WTC11 (cell line): ENCODE measurements around the gene RBFA.

Source experiments
- FOXK1 ChIP-seq: sonication (generic); formaldehyde crosslinking; IDR thresholded peaks from 2 replicates; pipeline ENCODE4 v1.8.0; 2022; ENCODE audit warnings: mild to moderate bottlenecking, moderate library complexity, missing genetic modification reagents
- FOXP1 ChIP-seq: sonication (generic); formaldehyde crosslinking; IDR thresholded peaks from 2 replicates; pipeline ENCODE4 v1.8.0; 2022; ENCODE audit warnings: missing genetic modification reagents, mild to moderate bottlenecking, moderate library complexity, borderline replicate concordance
- KAT7 ChIP-seq: sonication (generic); formaldehyde crosslinking; IDR thresholded peaks from 2 replicates; pipeline ENCODE4 v1.8.1; 2023; ENCODE audit warnings: missing genetic modification reagents, mild to moderate bottlenecking, borderline replicate concordance
- ZNF138 ChIP-seq: sonication (generic); formaldehyde crosslinking; conservative IDR thresholded peaks from 2 replicates; pipeline ENCODE4 v1.8.1; 2022; ENCODE audit warnings: mild to moderate bottlenecking, moderate library complexity, missing genetic modification reagents
- TF ChIP-seq, protein P1 (sequence below): sonication (generic); formaldehyde crosslinking; IDR thresholded peaks from 2 replicates; pipeline ENCODE4 v1.8.1; 2023; ENCODE audit warnings: mild to moderate bottlenecking, missing genetic modification reagents
- TF ChIP-seq, protein P2 (sequence below): fragments of 200-600 bp; IDR thresholded peaks from 2 replicates; pipeline ENCODE4 v1.8.0; 2022; ENCODE audit warnings: antibody characterized with exemption
- TF ChIP-seq, protein P3 (sequence below): sonication (generic); formaldehyde crosslinking; IDR thresholded peaks from 2 replicates; pipeline ENCODE4 v1.8.1; 2022; ENCODE audit warnings: low read depth, mild to moderate bottlenecking, moderate library complexity, missing genetic modification reagents, borderline replicate concordance
- TF ChIP-seq, protein P4 (sequence below): sonication (generic); formaldehyde crosslinking; IDR thresholded peaks from 2 replicates; pipeline ENCODE4 v1.8.0; 2022; ENCODE audit warnings: mild to moderate bottlenecking, missing genetic modification reagents
- TF ChIP-seq, protein P5 (sequence below): sonication (generic); formaldehyde crosslinking; IDR thresholded peaks from 2 replicates; pipeline ENCODE4 v1.8.1; 2023; ENCODE audit warnings: mild to moderate bottlenecking, missing genetic modification reagents, borderline replicate concordance

DNA sequence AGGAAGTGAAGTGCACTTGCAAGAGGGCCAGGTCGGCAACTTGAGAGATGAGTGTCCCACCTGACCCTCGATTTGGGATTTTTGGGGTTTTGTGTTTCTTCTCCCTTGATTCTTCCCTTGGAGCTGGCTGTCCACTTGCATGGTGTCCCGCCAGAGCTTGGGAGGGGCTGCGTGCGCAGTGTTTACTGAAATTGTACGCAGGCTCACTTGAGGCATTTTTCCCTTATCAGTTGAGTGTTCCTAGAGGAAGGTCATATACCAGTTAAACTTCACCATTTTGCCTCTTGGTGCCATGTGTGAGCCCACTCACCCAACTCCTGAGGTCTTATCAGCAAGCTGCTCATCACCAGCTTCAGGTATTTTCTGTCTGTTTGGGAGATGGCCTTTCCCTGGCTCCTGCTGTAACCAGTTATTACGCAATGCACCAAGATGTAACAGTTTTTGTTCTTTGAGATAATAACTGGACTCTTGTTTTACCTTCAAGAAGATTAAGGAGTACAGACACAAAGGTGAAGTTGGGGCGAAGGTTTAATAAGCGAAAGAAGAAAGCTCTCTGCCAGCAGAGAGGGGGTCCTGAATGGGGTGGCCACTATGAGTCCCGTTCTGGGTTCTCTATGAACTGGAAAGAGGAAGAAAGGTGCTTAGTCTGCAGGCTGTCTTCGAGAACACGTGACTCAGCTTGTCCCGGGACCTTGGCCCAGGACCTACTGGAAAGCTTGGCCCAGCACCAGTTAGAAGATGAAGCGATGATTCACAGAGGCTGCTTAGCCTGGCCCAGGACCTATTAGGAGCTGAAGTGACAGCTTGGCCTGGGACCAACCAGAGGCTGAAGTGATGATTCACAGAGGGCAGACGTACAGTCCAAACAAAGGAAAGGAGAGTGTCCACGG is 24.3 kb upstream of the RBFA start:
- TF ChIP-seq, protein P1, sequence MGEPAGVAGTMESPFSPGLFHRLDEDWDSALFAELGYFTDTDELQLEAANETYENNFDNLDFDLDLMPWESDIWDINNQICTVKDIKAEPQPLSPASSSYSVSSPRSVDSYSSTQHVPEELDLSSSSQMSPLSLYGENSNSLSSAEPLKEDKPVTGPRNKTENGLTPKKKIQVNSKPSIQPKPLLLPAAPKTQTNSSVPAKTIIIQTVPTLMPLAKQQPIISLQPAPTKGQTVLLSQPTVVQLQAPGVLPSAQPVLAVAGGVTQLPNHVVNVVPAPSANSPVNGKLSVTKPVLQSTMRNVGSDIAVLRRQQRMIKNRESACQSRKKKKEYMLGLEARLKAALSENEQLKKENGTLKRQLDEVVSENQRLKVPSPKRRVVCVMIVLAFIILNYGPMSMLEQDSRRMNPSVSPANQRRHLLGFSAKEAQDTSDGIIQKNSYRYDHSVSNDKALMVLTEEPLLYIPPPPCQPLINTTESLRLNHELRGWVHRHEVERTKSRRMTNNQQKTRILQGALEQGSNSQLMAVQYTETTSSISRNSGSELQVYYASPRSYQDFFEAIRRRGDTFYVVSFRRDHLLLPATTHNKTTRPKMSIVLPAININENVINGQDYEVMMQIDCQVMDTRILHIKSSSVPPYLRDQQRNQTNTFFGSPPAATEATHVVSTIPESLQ = no peak
- TF ChIP-seq, protein P2, sequence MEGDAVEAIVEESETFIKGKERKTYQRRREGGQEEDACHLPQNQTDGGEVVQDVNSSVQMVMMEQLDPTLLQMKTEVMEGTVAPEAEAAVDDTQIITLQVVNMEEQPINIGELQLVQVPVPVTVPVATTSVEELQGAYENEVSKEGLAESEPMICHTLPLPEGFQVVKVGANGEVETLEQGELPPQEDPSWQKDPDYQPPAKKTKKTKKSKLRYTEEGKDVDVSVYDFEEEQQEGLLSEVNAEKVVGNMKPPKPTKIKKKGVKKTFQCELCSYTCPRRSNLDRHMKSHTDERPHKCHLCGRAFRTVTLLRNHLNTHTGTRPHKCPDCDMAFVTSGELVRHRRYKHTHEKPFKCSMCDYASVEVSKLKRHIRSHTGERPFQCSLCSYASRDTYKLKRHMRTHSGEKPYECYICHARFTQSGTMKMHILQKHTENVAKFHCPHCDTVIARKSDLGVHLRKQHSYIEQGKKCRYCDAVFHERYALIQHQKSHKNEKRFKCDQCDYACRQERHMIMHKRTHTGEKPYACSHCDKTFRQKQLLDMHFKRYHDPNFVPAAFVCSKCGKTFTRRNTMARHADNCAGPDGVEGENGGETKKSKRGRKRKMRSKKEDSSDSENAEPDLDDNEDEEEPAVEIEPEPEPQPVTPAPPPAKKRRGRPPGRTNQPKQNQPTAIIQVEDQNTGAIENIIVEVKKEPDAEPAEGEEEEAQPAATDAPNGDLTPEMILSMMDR = no peak
- TF ChIP-seq FOXK1 (CRISPR knock-in tag) (no peak), FOXP1 (CRISPR knock-in tag) (no peak), ZNF138 (CRISPR knock-in tag) (no peak), KAT7 (CRISPR knock-in tag) (no peak)
- TF ChIP-seq, protein P3, sequence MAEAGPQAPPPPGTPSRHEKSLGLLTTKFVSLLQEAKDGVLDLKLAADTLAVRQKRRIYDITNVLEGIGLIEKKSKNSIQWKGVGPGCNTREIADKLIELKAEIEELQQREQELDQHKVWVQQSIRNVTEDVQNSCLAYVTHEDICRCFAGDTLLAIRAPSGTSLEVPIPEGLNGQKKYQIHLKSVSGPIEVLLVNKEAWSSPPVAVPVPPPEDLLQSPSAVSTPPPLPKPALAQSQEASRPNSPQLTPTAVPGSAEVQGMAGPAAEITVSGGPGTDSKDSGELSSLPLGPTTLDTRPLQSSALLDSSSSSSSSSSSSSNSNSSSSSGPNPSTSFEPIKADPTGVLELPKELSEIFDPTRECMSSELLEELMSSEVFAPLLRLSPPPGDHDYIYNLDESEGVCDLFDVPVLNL (CRISPR knock-in tag) = no peak
- TF ChIP-seq, protein P4, sequence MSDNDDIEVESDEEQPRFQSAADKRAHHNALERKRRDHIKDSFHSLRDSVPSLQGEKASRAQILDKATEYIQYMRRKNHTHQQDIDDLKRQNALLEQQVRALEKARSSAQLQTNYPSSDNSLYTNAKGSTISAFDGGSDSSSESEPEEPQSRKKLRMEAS (CRISPR knock-in tag) = no peak
- TF ChIP-seq, protein P5, sequence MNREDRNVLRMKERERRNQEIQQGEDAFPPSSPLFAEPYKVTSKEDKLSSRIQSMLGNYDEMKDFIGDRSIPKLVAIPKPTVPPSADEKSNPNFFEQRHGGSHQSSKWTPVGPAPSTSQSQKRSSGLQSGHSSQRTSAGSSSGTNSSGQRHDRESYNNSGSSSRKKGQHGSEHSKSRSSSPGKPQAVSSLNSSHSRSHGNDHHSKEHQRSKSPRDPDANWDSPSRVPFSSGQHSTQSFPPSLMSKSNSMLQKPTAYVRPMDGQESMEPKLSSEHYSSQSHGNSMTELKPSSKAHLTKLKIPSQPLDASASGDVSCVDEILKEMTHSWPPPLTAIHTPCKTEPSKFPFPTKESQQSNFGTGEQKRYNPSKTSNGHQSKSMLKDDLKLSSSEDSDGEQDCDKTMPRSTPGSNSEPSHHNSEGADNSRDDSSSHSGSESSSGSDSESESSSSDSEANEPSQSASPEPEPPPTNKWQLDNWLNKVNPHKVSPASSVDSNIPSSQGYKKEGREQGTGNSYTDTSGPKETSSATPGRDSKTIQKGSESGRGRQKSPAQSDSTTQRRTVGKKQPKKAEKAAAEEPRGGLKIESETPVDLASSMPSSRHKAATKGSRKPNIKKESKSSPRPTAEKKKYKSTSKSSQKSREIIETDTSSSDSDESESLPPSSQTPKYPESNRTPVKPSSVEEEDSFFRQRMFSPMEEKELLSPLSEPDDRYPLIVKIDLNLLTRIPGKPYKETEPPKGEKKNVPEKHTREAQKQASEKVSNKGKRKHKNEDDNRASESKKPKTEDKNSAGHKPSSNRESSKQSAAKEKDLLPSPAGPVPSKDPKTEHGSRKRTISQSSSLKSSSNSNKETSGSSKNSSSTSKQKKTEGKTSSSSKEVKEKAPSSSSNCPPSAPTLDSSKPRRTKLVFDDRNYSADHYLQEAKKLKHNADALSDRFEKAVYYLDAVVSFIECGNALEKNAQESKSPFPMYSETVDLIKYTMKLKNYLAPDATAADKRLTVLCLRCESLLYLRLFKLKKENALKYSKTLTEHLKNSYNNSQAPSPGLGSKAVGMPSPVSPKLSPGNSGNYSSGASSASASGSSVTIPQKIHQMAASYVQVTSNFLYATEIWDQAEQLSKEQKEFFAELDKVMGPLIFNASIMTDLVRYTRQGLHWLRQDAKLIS (CRISPR knock-in tag) = no peak
